OCI-LY7 (cell line): ENCODE results near the gene WWOX. TPM values are rescaled to one million over a fixed set of nuclear protein-coding genes. Genes with fewer than 3 reads are reported as not detected.

ENCODE experiments used
- BruUV-seq: library from RNA; stranded (reverse); fragments of 400-500 nt; replicated peaks from 2 replicates; lab custom pipeline; 2021; lab: Mats Ljungman, UMichigan
- CTCF ChIA-PET: fragments of 300-600 bp; sonication (Branson Sonifier 250); formaldehyde crosslinking; loops from one replicate; lab custom pipeline; 2022; ENCODE audit warnings: antibody characterized with exemption; ENCODE audit not compliant: unreplicated experiment; lab: Charles Lee
- POLR2A ChIA-PET: fragments of 300-600 bp; sonication (Branson Sonifier 250); formaldehyde crosslinking; loops from one replicate; lab custom pipeline; 2022; ENCODE audit warnings: antibody characterized with exemption; lab: Charles Lee
- DNase-seq: peaks from one replicate; pipeline ENCODE4 v3.0.0-alpha.2; 2015; ENCODE audit warnings: low spot score
- H2AFZ ChIP-seq: fragments of 200-600 bp; sonication (generic), shearing (Covaris generic); 2 replicates; pipeline ENCODE4 v1.6.1; 2014; ENCODE audit warnings: mild to moderate bottlenecking, antibody characterized with exemption, low read length, moderate library complexity
- H3K27ac ChIP-seq: fragments of 200-600 bp; sonication (generic); 2 replicates; pipeline ENCODE4 v1.5.1; 2014; ENCODE audit warnings: mixed run types, low read depth, mild to moderate bottlenecking, moderate library complexity, low read length, inconsistent platforms; ENCODE audit not compliant: poor library complexity, severe bottlenecking
- H3K36me3 ChIP-seq: fragments of 200-600 bp; sonication (generic); 2 replicates; pipeline ENCODE4 v1.6.1; 2014; ENCODE audit warnings: mild to moderate bottlenecking, antibody characterized with exemption, low read length, moderate library complexity, mixed read lengths; ENCODE audit not compliant: insufficient read depth
- H3K4me1 ChIP-seq: fragments of 200-600 bp; sonication (generic); 2 replicates; pipeline ENCODE4 v1.5.1; 2014; ENCODE audit warnings: mild to moderate bottlenecking, low read length; ENCODE audit not compliant: insufficient read depth, poor library complexity, severe bottlenecking
- H3K4me2 ChIP-seq: fragments of 200-600 bp; sonication (generic); 2 replicates; pipeline ENCODE4 v1.6.1; 2014; ENCODE audit warnings: mild to moderate bottlenecking, low read length
- H3K4me3 ChIP-seq: fragments of 200-600 bp; sonication (generic); 2 replicates; pipeline ENCODE4 v1.5.1; 2014; ENCODE audit warnings: mild to moderate bottlenecking, low read depth, low read length; ENCODE audit not compliant: poor library complexity, severe bottlenecking
- H3K79me2 ChIP-seq: fragments of 200-600 bp; sonication (generic); 2 replicates; pipeline ENCODE4 v1.6.1; 2016; ENCODE audit warnings: low read depth, mild to moderate bottlenecking, low read length, moderate library complexity, mixed read lengths; ENCODE audit not compliant: insufficient read depth
- H3K9me2 ChIP-seq: fragments of 200-600 bp; sonication (generic); 2 replicates; pipeline ENCODE4 v1.6.1; 2016; ENCODE audit warnings: mild to moderate bottlenecking, low read length, mixed read lengths; ENCODE audit not compliant: insufficient read depth
- H3K9me3 ChIP-seq: fragments of 200-600 bp; sonication (generic); 2 replicates; pipeline ENCODE4 v1.6.1; 2014; ENCODE audit warnings: mild to moderate bottlenecking, mixed run types, low read length, mixed read lengths
- H4K20me1 ChIP-seq: fragments of 200-600 bp; sonication (generic); 2 replicates; pipeline ENCODE4 v1.6.1; 2014; ENCODE audit warnings: mild to moderate bottlenecking, antibody characterized with exemption, low read length, moderate library complexity, mixed read lengths; ENCODE audit not compliant: insufficient read depth
- EZH2phosphoT487 ChIP-seq: fragments of 200-600 bp; sonication (generic); IDR thresholded peaks from 2 replicates; pipeline ENCODE4 v1.6.1; 2018; ENCODE audit warnings: low read depth, borderline replicate concordance, mild to moderate bottlenecking, mixed run types, antibody characterized with exemption, low read length, moderate library complexity, mixed read lengths
- intact Hi-C: fragments of 100-400 bp; cut with micrococcal nuclease; formaldehyde crosslinking; loops from one replicate; pipeline ENCODE4 v1.10.0; 2022; ENCODE audit not compliant: unreplicated experiment
- total RNA-seq, 2 experiments: library from RNA; depleted of rRNA in 1 of 2; stranded (reverse); fragments of >200 nt in 1 of 2; shearing (Covaris generic) in 1 of 2; gene quantifications; 2 replicates each; pipeline ENCODE4 v1.2.3, GENCODE V29; 2014 to 2022
- TF ChIP-seq, protein P1 (sequence below): fragments of 200-600 bp; sonication (generic); conservative IDR thresholded peaks from 2 replicates; pipeline ENCODE4 v1.5.1; 2014; ENCODE audit warnings: mild to moderate bottlenecking, antibody characterized with exemption, low read length, moderate library complexity, mixed read lengths

Gene WWOX
- total RNA-seq, 2 experiments from 2014 or later, result 40.2 to 47.6 TPM

- POLR2A ChIA-PET, result interaction anchor here (0.6 kb wide), 1 partner anchor 330 kb away, joined by 3 read pairs; no protein-coding TSS in a partner anchor
- Histone ChIP-seq H3K9me3 (no peaks in the 10 kb centered on the region), H3K4me2 (no peak overlapping the region), H3K9me2 (no peaks in the 10 kb centered on the region), H3K4me3 (no peak overlapping the region), H3K27ac (no peak overlapping the region), H3K36me3 (no peaks in the 10 kb centered on the region), H3K4me1 (no peaks in the 10 kb centered on the region), H4K20me1 (no peaks in the 10 kb centered on the region), H3K79me2 (no peaks in the 10 kb centered on the region), H2AFZ (no peak overlapping the region)
- TF ChIP-seq, protein P1, sequence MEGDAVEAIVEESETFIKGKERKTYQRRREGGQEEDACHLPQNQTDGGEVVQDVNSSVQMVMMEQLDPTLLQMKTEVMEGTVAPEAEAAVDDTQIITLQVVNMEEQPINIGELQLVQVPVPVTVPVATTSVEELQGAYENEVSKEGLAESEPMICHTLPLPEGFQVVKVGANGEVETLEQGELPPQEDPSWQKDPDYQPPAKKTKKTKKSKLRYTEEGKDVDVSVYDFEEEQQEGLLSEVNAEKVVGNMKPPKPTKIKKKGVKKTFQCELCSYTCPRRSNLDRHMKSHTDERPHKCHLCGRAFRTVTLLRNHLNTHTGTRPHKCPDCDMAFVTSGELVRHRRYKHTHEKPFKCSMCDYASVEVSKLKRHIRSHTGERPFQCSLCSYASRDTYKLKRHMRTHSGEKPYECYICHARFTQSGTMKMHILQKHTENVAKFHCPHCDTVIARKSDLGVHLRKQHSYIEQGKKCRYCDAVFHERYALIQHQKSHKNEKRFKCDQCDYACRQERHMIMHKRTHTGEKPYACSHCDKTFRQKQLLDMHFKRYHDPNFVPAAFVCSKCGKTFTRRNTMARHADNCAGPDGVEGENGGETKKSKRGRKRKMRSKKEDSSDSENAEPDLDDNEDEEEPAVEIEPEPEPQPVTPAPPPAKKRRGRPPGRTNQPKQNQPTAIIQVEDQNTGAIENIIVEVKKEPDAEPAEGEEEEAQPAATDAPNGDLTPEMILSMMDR, result no peak
- no peak for TF ChIP-seq EZH2phosphoT487
- no peak for DNase-seq
- CTCF ChIA-PET, result no interaction called here
- intact Hi-C loops, result no loop called here
- no TSS peak for BruUV-seq
Measured at GRCh38 chr16:79137426-79137939, 1038.0 kb downstream of the WWOX start.

DNA sequence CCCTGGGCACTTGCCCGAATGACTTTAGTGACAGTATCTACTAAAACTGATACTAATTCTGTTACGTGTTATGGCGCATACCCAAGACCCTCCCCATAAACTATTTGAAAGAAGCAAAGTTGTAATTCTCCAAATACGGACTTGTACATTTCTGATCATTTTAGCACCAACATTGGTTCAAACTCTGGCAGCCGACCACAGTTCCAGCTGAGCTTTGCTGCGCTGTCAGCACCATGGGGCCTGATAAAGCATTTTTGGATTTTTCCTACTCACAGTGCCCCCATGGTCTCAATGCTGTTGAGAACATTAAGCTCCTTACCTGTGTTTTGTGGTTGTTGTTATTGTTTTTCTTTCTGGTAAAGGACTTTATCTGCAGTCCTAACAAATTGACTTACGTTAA is 1040.3 kb downstream of the WWOX start:
- H3K4me1 ChIP-seq, result no peaks in the 10 kb centered on the region
- TF ChIP-seq EZH2phosphoT487, result no peak
- TF ChIP-seq, protein P1, result no peak
- intact Hi-C loops, result no loop called here
- H3K9me2 ChIP-seq, result no peaks in the 10 kb centered on the region
- ChIA-PET POLR2A (interaction anchor here (0.6 kb wide), 1 partner anchor 42 kb away, joined by 3 read pairs; no protein-coding TSS in a partner anchor), CTCF (no interaction called here)
- no peak overlapping the region for H3K4me2 ChIP-seq
- no peak for DNase-seq
- H3K9me3 ChIP-seq, result no peaks in the 10 kb centered on the region
- H3K4me3 ChIP-seq, result no peak overlapping the region
- H3K27ac ChIP-seq, result no peak overlapping the region
- no peak overlapping the region for H2AFZ ChIP-seq
- no peaks in the 10 kb centered on the region for H3K79me2 ChIP-seq
- H4K20me1 ChIP-seq, result no peaks in the 10 kb centered on the region
- H3K36me3 ChIP-seq, result no peaks in the 10 kb centered on the region
- BruUV-seq, result no TSS peak

DNA sequence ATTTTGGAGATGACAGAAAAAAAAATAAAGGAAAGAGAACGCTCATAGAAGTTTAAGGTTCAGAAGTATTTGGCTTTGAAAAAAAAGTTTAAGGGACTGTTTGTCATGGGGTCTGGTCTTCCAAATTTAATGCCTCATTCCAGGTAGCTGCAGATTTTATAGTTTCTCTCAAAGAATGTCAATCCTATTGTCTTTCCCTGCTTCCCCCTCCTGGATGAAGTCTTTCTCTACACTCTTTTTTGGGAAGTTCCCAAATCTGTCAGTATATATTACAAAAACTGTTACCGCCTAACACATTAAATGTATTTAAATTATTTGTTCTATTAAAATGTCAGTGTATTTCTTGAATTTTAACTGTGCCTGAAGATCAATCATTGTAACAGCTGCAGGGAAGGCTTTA is 1043.6 kb downstream of the WWOX start:
- no peak overlapping the region for H3K4me2 ChIP-seq
- ChIA-PET POLR2A (no interaction called here), CTCF (no interaction called here)
- intact Hi-C loops, result no loop called here
- H2AFZ ChIP-seq, result no peak overlapping the region
- H3K4me3 ChIP-seq, result no peak overlapping the region
- no peaks in the 10 kb centered on the region for H3K79me2 ChIP-seq
- TF ChIP-seq, protein P1, result no peak
- TF ChIP-seq EZH2phosphoT487, result no peak
- DNase-seq, result no peak
- no peaks in the 10 kb centered on the region for H4K20me1 ChIP-seq
- H3K36me3 ChIP-seq, result no peaks in the 10 kb centered on the region
- no peaks in the 10 kb centered on the region for H3K9me2 ChIP-seq
- BruUV-seq, result no TSS peak
- H3K4me1 ChIP-seq, result no peaks in the 10 kb centered on the region
- H3K9me3 ChIP-seq, result no peaks in the 10 kb centered on the region
- no peak overlapping the region for H3K27ac ChIP-seq
